Vagina (tissue), 2 donors: ENCODE measurements around the gene NEB. TPM values are rescaled to one million over a fixed set of nuclear protein-coding genes. Genes with fewer than 3 reads are reported as not detected.

ENCODE experiments used
- DNase-seq, 2 donors: peaks; one replicate each; pipeline ENCODE4 v3.0.0-alpha.2; 2017; ENCODE audit errors: extremely low spot score in 2 of 2
- H3K27ac ChIP-seq: fragments of 200-600 bp; sonication (generic); one replicate; pipeline ENCODE4 v1.5.1; 2019
- H3K27me3 ChIP-seq: fragments of 200-600 bp; sonication (generic); one replicate; pipeline ENCODE4 v1.5.1; 2019
- H3K36me3 ChIP-seq, 2 donors: fragments of 200-600 bp; sonication (generic); one replicate each; pipeline ENCODE4 v1.5.1; 2017 to 2019
- H3K4me1 ChIP-seq: fragments of 200-600 bp; sonication (generic); one replicate; pipeline ENCODE4 v1.5.1; 2019
- H3K4me3 ChIP-seq, 2 donors: fragments of 200-600 bp; sonication (generic); 1 replicate in 1 of 2; 2 replicates in 1 of 2; pipeline ENCODE4 v1.5.1; 2016 to 2019
- H3K9me3 ChIP-seq: fragments of 200-600 bp; sonication (generic); one replicate; pipeline ENCODE4 v1.5.1; 2019
- CTCF ChIP-seq, 3 experiments: fragments of 450-650 bp in 2 of 3; fragments of 200-600 bp in 1 of 3; sonication (generic) in 1 of 3; IDR thresholded peaks; one replicate each; pipeline ENCODE4 v1.5.1; 2017 to 2019; ENCODE audit warnings: antibody characterized with exemption in 3 of 3, mild to moderate bottlenecking in 2 of 3, moderate library complexity in 2 of 3
- POLR2A ChIP-seq, 2 donors: fragments of 450-650 bp; IDR thresholded peaks; one replicate each; pipeline ENCODE4 v1.6.1; 2017; ENCODE audit warnings: antibody characterized with exemption in 2 of 2, mild to moderate bottlenecking in 2 of 2, moderate library complexity in 2 of 2
- POLR2AphosphoS5 ChIP-seq, 2 donors: sonication (generic); formaldehyde crosslinking; IDR thresholded peaks; one replicate each; pipeline ENCODE4 v1.9.0; 2017; ENCODE audit warnings: antibody characterized with exemption in 2 of 2, mild to moderate bottlenecking in 2 of 2, low read depth in 1 of 2; ENCODE audit not compliant: insufficient read depth in 1 of 2
- intact Hi-C: fragments of 100-400 bp; cut with DNase I; formaldehyde crosslinking; loops from one replicate; pipeline ENCODE4 v1.15.1; 2023
- total RNA-seq: library from RNA; depleted of rRNA; stranded (reverse); fragments of >200 nt; gene quantifications from one replicate; pipeline ENCODE4 v1.2.3, GENCODE V29; 2016

The NEB gene
- total RNA-seq, 1 donor from 2014 or later, result 0.98 TPM

DNA sequence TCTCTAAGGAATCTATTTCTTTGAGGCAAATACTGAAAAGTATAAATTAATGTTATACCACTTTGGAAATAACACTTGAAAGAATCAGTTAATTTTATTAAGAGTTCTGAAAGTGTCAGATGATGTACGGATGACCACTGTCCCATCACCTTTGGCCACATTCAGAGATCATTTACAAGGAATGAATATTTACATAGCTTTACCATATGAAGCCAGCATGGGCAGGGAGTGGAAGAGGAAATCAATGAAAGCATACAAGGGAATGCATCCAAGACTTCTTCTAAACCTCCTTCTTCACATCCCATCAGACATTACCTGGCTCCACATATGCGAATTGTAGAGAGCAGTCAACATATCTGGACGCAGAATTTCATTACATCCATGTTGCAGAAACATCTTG is 201.1 kb downstream of the NEB start:
- DNase-seq, result no peak
- Histone ChIP-seq H3K36me3 (no peaks in the 10 kb centered on the region), H3K4me3 (no peak overlapping the region), H3K4me1 (no peaks in the 10 kb centered on the region), H3K27ac (no peak overlapping the region), H3K27me3 (no peaks in the 10 kb centered on the region), H3K9me3 (no peaks in the 10 kb centered on the region)
- no peak for TF ChIP-seq CTCF (IDR thresholded peaks at IDR 0.05)
- no peak for TF ChIP-seq POLR2A (IDR thresholded peaks at IDR 0.05)
- TF ChIP-seq POLR2AphosphoS5 (IDR thresholded peaks at IDR 0.05; ENCODE audit: insufficient read depth in 1 of 2, low read depth in 1 of 2), result no peak
- intact Hi-C loops, result no loop called here

- no peak for DNase-seq
- H3K4me1 ChIP-seq, result no peaks in the 10 kb centered on the region
- H3K4me3 ChIP-seq, result no peak overlapping the region
- H3K27me3 ChIP-seq, result no peaks in the 10 kb centered on the region
- intact Hi-C loops, result no loop called here
- H3K36me3 ChIP-seq, result no peaks in the 10 kb centered on the region
- no peak overlapping the region for H3K27ac ChIP-seq
- no peak for TF ChIP-seq POLR2AphosphoS5 (IDR thresholded peaks at IDR 0.05; ENCODE audit: insufficient read depth in 1 of 2, low read depth in 1 of 2)
- TF ChIP-seq CTCF (IDR thresholded peaks at IDR 0.05), result no peak
- TF ChIP-seq POLR2A (IDR thresholded peaks at IDR 0.05), result no peak
- H3K9me3 ChIP-seq, result no peaks in the 10 kb centered on the region
Measured at GRCh38 chr2:151526572-151527090, 207.6 kb downstream of the NEB start.

DNA sequence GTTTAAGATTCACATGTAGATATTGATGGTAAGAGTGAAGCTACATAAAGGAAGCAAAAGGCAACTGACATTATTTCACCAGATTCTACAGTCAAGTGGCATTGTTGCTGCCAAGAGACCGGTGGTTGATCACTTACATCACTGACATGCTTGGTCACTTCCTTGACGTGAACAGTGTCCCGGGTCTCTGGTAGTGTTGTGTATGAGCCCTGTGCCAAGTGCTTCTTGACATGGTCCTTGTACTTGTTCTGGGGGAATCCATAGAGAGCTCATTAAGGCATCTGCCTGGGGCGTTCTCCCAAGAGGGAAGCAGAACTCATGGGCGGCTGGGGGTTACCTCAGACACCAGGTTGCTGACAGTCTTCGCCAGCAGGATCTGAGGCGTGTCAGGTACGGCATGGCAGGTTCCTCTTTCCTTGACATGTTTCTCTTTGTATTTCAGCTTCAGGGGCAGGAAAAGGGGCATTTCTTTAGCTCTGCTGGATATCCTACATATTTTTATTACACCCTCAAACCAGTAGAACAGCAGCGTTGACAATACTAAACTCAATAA is 208.4 kb downstream of the NEB start:
- no peak for DNase-seq
- no peak for TF ChIP-seq CTCF (IDR thresholded peaks at IDR 0.05)
- TF ChIP-seq POLR2A (IDR thresholded peaks at IDR 0.05), result no peak
- no peak for TF ChIP-seq POLR2AphosphoS5 (IDR thresholded peaks at IDR 0.05; ENCODE audit: insufficient read depth in 1 of 2, low read depth in 1 of 2)
- intact Hi-C loops, result no loop called here
- no peaks in the 10 kb centered on the region for H3K27me3 ChIP-seq
- H3K9me3 ChIP-seq, result no peaks in the 10 kb centered on the region
- no peak overlapping the region for H3K27ac ChIP-seq
- no peak overlapping the region for H3K4me3 ChIP-seq
- no peaks in the 10 kb centered on the region for H3K36me3 ChIP-seq
- H3K4me1 ChIP-seq, result no peaks in the 10 kb centered on the region

DNA sequence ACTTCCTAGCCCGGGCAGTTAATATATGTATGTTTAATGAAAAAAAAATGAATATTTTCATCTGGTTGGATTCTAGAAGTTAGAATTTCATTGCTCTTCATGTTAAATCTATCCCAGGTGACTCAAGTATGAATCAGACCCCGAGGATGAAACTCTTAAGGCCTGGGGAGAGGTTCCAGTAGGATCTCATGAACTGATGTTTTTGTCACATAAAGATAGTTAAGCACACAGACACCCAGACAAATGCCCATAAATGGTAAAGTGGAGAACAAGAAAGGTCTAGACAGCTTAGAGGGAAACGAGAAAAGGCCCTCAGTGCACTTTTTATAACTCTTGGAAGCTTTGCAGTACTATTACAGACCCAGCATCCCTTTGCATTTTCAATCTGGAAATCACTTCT is 210.4 kb downstream of the NEB start:
- Histone ChIP-seq H3K9me3 (no peaks in the 10 kb centered on the region), H3K36me3 (no peaks in the 10 kb centered on the region), H3K4me3 (no peak overlapping the region), H3K4me1 (no peaks in the 10 kb centered on the region), H3K27ac (no peak overlapping the region), H3K27me3 (no peaks in the 10 kb centered on the region)
- no peak for TF ChIP-seq CTCF (IDR thresholded peaks at IDR 0.05)
- intact Hi-C loops, result no loop called here
- DNase-seq, result no peak

GRCh38 chr2:151522556-151522955 is 211.7 kb downstream of the NEB start:
- intact Hi-C loops, result no loop called here

More at GRCh38 chr2:151522556-151522955, 211.7 kb downstream of the NEB start:
- Histone ChIP-seq H3K27ac (no peak overlapping the region), H3K27me3 (no peaks in the 10 kb centered on the region), H3K9me3 (no peaks in the 10 kb centered on the region), H3K4me1 (no peaks in the 10 kb centered on the region), H3K36me3 (no peaks in the 10 kb centered on the region), H3K4me3 (no peak overlapping the region)
- no peak for TF ChIP-seq POLR2AphosphoS5 (IDR thresholded peaks at IDR 0.05; ENCODE audit: insufficient read depth in 1 of 2, low read depth in 1 of 2)
- no peak for DNase-seq
